Measurements from ENCODE around the gene NAIP.
"Not testable (repeated sequence)": the region's sequence is repeated elsewhere in the genome, so short reads cannot be mapped to it uniquely, and the experiment has no call there.

- TF ChIP-seq CTCF, POLR2A, POLR2AphosphoS5 (IDR thresholded peaks at IDR 0.05): not testable (repeated sequence)
Measured at GRCh38 chr5:70925211-70925562, 100.0 kb downstream of the NAIP start.
